HG03135 (cell line): ENCODE data around the gene FSTL4.

Source experiments
- ATAC-seq: cut with Tn5 transposase; IDR thresholded peaks from one replicate; pipeline ENCODE4 v1.9.1; 2021; ENCODE audit warnings: mild to moderate bottlenecking, moderate library complexity; ENCODE audit not compliant: unreplicated experiment

Gene FSTL4

GRCh38 chr5:133393776-133394476, 218.4 kb downstream of the FSTL4 start:
- ATAC-seq: no peak

DNA sequence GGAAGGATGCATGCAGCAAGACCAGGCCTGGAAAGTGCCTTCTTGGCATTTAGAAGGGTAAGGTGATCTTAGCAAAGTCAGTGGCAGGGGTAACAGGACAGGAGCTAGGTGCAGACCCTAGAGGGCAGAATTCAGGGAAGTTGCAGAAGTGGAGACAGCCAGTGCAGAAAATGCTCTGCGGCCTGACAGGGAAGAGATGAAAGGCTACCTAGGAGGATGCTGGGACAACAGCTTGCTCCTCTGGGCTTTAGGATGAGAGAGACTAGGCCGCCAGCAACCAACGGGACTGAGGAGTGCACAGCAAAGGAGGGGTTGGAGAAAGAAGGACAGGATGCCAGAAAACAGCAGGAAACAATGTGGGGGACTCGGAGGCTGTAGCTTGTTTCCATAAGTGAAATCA, 219.9 kb downstream of the FSTL4 start:
- ATAC-seq: no peak

GRCh38 chr5:133391354-133392136, 220.8 kb downstream of the FSTL4 start:
- ATAC-seq: no peak

GRCh38 chr5:133390416-133391353, 221.7 kb downstream of the FSTL4 start:
- ATAC-seq: no peak

GRCh38 chr5:133389066-133389590, 223.2 kb downstream of the FSTL4 start:
- ATAC-seq: no peak

DNA sequence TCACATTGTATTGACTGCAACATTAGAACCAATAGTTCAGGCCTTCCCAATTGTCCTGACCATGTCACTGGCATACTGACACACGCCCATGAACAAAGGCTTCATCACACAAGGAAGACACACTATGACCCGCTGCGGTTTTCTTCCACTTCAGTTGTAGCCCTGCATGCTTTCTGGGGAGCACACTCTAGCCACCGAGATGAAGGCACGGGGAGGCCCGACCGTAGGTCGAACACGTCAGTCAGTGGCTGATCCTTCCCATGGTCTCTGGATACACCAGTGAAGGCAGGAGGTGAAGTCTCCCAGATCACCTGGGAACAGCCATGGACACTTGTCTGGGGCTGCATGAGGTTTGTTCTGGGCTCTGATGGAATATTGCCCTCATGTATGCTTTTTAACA, 224.7 kb downstream of the FSTL4 start:
- ATAC-seq: no peak

DNA sequence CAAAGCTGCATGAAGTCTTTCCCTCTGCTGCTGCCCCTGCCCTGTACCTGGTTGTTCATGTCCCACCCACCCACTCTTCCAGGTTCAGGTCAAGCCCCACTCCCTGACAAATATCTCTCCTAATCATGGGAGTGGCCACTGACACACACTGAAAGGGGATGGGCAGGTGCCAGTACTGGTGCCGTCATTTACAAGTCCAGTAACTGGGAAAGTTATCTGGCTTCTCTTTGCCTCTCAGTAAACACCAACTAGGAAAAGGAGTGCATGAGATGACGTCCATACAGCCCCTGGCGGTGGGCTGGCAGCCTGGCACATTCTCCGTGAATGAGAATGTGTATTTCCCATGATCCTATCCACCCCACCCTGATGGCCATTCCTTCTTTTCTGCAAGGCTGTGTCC, 225.2 kb downstream of the FSTL4 start:
- ATAC-seq: no peak

- no peak for ATAC-seq
Measured at GRCh38 chr5:133386662-133387061, 225.7 kb downstream of the FSTL4 start.

- ATAC-seq: no peak
Measured at GRCh38 chr5:133385346-133385745, 227.0 kb downstream of the FSTL4 start.

DNA sequence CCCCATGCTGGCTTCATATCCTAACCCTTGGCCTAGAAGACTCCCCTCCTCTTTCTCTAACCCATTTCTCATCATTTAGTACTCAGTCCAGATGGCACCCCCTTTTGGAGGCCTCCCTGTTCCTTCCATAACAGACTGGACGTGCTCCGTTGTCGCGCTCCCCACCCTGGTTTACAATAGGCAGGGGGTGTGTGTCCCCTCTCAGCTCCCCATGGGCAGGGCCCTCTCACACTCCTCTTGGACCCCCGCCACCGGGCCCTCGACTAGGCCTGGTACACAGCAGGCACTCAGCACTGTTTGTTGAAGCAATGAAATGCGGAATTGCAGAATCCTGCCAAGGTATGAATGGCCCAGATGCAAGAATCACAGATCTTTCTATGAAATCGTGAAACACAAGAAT, 227.4 kb downstream of the FSTL4 start:
- no peak for ATAC-seq

- no peak for ATAC-seq
Measured at GRCh38 chr5:133384120-133384855, 228.1 kb downstream of the FSTL4 start.

DNA sequence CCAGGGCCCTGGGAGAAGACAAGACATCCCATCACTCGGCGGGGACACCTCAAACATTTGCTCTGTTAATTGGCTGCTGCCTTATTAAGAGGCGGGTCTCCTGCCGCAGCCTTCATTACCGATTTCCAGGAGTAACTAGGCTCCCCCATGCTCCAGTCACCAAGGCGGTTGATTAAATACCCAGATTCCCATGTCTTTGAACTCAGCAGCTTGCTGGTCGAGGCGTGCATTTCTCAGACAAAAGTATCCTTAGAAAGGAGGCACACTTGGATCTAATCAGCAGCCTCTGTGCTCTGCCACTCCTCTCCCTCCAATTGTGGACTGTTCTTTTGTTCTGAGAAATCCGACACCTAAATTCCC, 228.8 kb downstream of the FSTL4 start:
- no peak for ATAC-seq

DNA sequence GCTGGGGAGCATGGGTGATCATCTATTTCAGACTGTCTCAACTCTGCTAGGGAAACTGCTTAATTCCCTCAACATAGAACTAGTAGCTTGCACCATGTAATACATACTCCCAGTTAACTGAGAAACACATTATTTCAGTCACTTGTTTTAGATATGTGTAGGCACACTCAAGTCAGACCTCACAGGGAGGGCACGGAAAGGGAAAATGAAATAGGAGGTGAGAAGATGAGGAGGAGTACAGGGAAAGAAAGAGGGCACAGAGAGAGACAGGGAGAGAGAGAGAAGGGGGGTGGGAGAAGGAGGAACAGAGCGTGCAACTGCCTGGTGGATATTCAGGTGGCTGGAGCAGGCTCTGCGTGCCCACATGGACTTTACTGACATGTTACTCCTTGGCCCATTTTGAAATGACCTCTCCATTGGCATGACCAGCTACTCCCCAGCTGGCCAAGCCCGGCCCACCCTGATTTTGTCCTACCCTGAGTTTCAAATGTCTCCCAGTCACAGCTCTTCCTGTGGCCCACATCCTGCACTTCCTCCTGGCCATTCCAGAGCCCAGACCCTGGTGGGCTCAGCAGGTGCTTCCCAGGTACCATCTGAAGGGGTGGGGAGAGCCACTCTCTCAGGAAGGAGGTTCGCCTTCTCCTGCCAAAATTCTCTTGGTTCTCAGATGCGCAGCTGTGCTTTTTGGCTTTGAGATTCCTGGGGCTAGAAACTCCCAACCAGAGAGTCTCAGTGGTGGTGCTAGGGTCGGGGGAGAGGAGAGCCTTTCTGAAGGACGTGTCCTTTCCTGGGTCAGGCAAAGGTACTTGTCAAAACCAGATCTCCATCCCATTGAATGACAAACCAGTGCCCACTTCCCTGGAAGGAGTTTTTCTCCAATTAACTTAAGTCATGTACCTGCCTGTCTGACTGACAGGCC, 229.4 kb downstream of the FSTL4 start:
- ATAC-seq: no peak

DNA sequence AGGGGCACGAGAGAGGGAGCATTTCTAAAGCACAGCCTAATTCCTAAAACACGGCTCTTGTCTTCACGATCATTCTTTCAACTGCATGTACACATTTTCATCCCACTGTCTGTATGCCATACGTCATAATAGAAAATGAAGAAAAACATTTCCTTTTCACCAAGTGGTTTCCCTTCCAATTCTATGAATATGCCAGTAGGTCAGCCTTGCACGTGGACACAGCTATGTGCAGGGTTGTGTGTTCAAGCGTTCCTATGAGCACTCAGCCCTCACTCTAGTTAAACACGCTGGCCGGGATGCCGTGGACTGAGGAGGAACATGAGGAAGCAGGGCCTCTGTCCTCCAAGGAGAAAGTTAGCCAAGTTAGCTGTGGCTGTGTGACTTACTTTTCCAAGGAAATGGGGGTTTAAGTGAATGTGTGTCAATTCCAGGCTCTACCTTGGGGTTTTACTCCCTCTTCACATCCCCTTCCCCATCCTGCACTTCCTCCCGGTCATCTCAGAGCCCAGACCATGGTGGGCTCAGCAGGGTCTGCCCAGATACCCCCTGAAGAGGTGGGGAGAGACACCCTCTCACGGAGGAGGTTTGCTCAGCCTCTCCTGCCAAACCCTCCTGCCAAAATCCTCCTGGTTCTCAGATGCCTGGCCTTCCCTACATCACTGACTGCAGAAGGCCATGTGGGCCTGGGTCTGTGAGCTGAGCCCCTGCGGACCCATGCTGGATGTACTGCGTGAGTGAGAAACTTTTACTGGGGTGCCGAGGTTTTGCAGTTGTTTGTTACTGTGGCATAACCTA, 230.6 kb downstream of the FSTL4 start:
- ATAC-seq: no peak

- ATAC-seq: no peak
Measured at GRCh38 chr5:133381041-133381440, 231.3 kb downstream of the FSTL4 start.

- no peak for ATAC-seq
Measured at GRCh38 chr5:133377736-133378135, 234.6 kb downstream of the FSTL4 start.

DNA sequence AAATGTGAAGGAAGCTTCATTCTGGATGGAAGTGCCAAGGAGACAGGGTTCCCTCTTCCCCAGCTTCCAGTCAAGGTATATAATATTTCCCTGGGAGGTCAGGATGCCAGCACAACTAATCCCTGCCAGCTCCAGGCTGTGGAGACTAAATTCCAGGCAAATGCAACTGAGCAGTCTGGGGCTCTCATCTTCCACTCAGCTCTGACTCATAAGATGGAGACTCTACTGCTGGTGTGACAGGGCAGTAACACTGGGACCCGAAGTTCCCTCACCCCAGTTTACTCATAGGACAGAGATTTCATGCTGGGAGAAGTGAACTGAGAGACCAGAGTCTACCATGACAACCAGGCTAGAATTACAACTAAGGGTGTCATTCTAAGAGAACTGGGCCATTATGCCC, 235.4 kb downstream of the FSTL4 start:
- ATAC-seq: no peak

GRCh38 chr5:133373121-133373870, 239.0 kb downstream of the FSTL4 start:
- ATAC-seq: no peak
